Measurements from ENCODE around the gene TRIM7. TPM values are rescaled to one million over a fixed set of nuclear protein-coding genes. Genes with fewer than 3 reads are reported as not detected.

Gene TRIM7
- total and polyA plus RNA-seq, 9 of the 15 experiments (the other 6 are each of a cell fraction or from before 2014, with no cell fraction given), result 2.6 to 14.9 (median 8.9) TPM

- TF ChIP-seq SMARCA5 (IDR thresholded peaks at IDR 0.05) (no peak), MGA (IDR thresholded peaks at IDR 0.05) (no peak), ZNF830 (CRISPR knock-in tag; IDR thresholded peaks at IDR 0.05) (no peak), ATF6 (CRISPR knock-in tag; IDR thresholded peaks at IDR 0.05) (no peak), TCF7L2 (IDR thresholded peaks at IDR 0.05; ENCODE audit: low read depth, low read length) (no peak), NBN (IDR thresholded peaks at IDR 0.05; ENCODE audit: low read depth) (0 out of 2 replicates have a peak, but pooled peaks have one; percentile 57), MAFK (IDR thresholded peaks at IDR 0.05; ENCODE audit: low read length) (peak; percentile 46), TAF1 (IDR thresholded peaks at IDR 0.05; ENCODE audit: control insufficient read depth, extremely low read depth, insufficient read depth, low read length, severe bottlenecking) (no peak), TFAP4 (CRISPR knock-in tag; IDR thresholded peaks at IDR 0.05; ENCODE audit: borderline replicate concordance) (peak; percentile 80), CCNT2 (IDR thresholded peaks at IDR 0.05; ENCODE audit: borderline replicate concordance, extremely low read depth, insufficient read length, low read depth, low read length) (no peak), TAF9B (IDR thresholded peaks at IDR 0.05; ENCODE audit: partially characterized antibody) (peak; percentile 32), ZNF445 (CRISPR knock-in tag; IDR thresholded peaks at IDR 0.05; ENCODE audit: low read depth) (no peak), NELFE (IDR thresholded peaks at IDR 0.05; ENCODE audit: insufficient read depth, insufficient read length) (no peak)
These were observed 43.3 kb downstream of the TRIM7 start (continued) for GRCh38 chr5:181161534-181162175.
